Right atrium auricular region (tissue), 2 donors: ENCODE results near the gene CRAT. TPM values are rescaled to one million over a fixed set of nuclear protein-coding genes. Genes with fewer than 3 reads are reported as not detected.
A peak's percentile ranks its signal among the peaks of the same experiment; 100 is the strongest.

Experiments used
- DNase-seq: peaks from one replicate; pipeline ENCODE4 v3.0.0-alpha.2; 2019; ENCODE audit warnings: low spot score
- H3K27ac ChIP-seq, 2 donors: fragments of 200-600 bp; sonication (generic); 1 replicate in 1 of 2; 2 replicates in 1 of 2; pipeline ENCODE4 v1.5.1; 2016 to 2019
- H3K27me3 ChIP-seq, 2 donors: fragments of 200-600 bp; sonication (generic); one replicate each; pipeline versions ENCODE4 v1.5.1 to v1.6.0; 2017 to 2019
- H3K36me3 ChIP-seq: fragments of 200-600 bp; sonication (generic); one replicate; pipeline ENCODE4 v1.5.1; 2016
- H3K4me1 ChIP-seq, 2 donors: fragments of 200-600 bp; sonication (generic); one replicate each; pipeline versions ENCODE4 v1.5.1 to v1.6.0; 2017 to 2019
- H3K4me3 ChIP-seq, 2 donors: fragments of 200-600 bp; sonication (generic); 1 replicate in 1 of 2; 2 replicates in 1 of 2; pipeline ENCODE4 v1.5.1; 2017 to 2019; ENCODE audit warnings: mild to moderate bottlenecking in 1 of 2, moderate library complexity in 1 of 2
- H3K9me3 ChIP-seq, 2 donors: fragments of 200-600 bp; sonication (generic); one replicate each; pipeline ENCODE4 v1.5.1; 2019
- total RNA-seq, 2 donors: library from RNA; depleted of rRNA; stranded (reverse); fragments of >200 nt; gene quantifications; one replicate each; pipeline ENCODE4 v1.1.0, GENCODE V29; 2016
- TF ChIP-seq, protein P1 (sequence below), 2 donors: fragments of 200-600 bp; sonication (generic); IDR thresholded peaks; one replicate each; pipeline ENCODE4 v1.5.1; 2019; ENCODE audit warnings: antibody characterized with exemption in 2 of 2

The CRAT gene
- total RNA-seq, 2 donors from 2014 or later = 73.0 to 75.0 TPM

DNA sequence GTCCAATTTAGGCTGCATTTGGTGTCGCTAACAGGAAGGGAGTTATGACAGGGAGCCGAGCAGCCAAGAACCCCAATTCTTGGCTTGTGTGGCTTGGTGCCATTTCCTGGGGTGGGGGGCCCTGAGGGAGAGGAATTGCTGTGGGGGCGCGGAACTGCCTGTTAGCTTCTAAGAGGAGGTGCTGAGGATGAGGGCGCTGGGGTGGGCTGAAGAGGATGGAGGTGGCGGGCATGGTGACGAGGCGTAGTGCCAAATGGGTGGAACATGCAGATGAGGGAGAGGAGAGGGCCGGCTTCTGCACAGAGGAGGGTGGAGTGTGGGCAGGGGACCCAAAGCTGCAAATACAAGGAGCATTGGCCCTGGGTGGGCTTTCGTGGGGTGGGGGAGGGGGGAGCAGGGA is 39.5 kb upstream of the CRAT start:
- H3K27me3 ChIP-seq = no peaks in the 10 kb centered on the region
- no peak overlapping the region for H3K4me3 ChIP-seq
- peaks cover 21% of the 10 kb centered on the region for H3K36me3 ChIP-seq
- TF ChIP-seq, protein P1, sequence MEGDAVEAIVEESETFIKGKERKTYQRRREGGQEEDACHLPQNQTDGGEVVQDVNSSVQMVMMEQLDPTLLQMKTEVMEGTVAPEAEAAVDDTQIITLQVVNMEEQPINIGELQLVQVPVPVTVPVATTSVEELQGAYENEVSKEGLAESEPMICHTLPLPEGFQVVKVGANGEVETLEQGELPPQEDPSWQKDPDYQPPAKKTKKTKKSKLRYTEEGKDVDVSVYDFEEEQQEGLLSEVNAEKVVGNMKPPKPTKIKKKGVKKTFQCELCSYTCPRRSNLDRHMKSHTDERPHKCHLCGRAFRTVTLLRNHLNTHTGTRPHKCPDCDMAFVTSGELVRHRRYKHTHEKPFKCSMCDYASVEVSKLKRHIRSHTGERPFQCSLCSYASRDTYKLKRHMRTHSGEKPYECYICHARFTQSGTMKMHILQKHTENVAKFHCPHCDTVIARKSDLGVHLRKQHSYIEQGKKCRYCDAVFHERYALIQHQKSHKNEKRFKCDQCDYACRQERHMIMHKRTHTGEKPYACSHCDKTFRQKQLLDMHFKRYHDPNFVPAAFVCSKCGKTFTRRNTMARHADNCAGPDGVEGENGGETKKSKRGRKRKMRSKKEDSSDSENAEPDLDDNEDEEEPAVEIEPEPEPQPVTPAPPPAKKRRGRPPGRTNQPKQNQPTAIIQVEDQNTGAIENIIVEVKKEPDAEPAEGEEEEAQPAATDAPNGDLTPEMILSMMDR (IDR thresholded peaks at IDR 0.05) = no peak
- no peaks in the 10 kb centered on the region for H3K9me3 ChIP-seq
- peaks cover 0 to 31% of the 10 kb centered on the region in 2 donors for H3K4me1 ChIP-seq
- no peak overlapping the region for H3K27ac ChIP-seq
- DNase-seq = no peak

- TF ChIP-seq, protein P1 (IDR thresholded peaks at IDR 0.05) = no peak
- Histone ChIP-seq H3K27me3 (no peaks in the 10 kb centered on the region), H3K36me3 (peaks cover 21% of the 10 kb centered on the region), H3K9me3 (no peaks in the 10 kb centered on the region), H3K4me1 (peaks cover 0 to 38% of the 10 kb centered on the region in 2 donors), H3K4me3 (no peak overlapping the region), H3K27ac (no peak overlapping the region)
- DNase-seq = no peak
Observed at GRCh38 chr9:129149442-129149841, 38.8 kb upstream of the CRAT start.

GRCh38 chr9:129148463-129149204 is 38.0 kb upstream of the CRAT start:
- DNase-seq = no peak
- H3K4me1 ChIP-seq = peaks cover 0 to 46% of the 10 kb centered on the region in 2 donors
- H3K4me3 ChIP-seq = no peak overlapping the region
- H3K27ac ChIP-seq = peak overlapping the region in 1 of 2 donors; percentile 99
- no peaks in the 10 kb centered on the region for H3K27me3 ChIP-seq
- peaks cover 21% of the 10 kb centered on the region for H3K36me3 ChIP-seq
- TF ChIP-seq, protein P1 (IDR thresholded peaks at IDR 0.05) = no peak
- H3K9me3 ChIP-seq = no peaks in the 10 kb centered on the region

DNA sequence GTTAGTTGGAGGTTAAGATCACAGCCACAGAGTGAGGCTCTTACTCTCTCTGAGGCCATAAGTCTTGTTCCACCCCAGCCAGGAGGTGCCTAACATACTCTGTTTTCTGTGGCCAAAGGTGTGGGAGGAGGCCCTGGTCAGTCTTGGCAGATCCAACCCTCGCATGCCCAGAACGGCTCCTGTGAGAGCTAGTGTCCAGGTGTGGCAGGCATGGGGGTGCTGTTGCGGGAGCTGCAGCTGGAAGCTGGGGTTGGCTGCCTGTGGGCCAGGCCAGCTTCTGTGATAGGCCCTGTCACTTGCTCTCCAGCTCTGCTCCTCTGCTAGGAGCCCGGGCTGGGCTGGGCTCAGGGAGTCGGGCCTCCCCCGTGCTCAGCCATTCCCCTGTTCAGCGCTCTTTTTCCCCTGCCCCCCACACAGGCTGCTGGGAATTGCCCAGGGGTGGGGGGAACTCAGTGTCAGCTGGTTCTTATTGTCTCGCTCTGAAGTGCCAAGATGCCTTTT is 35.9 kb upstream of the CRAT start:
- DNase-seq = no peak
- peaks cover 0 to 66% of the 10 kb centered on the region in 2 donors for H3K4me1 ChIP-seq
- no peaks in the 10 kb centered on the region for H3K9me3 ChIP-seq
- H3K27me3 ChIP-seq = no peaks in the 10 kb centered on the region
- peaks cover 21% of the 10 kb centered on the region for H3K36me3 ChIP-seq
- H3K27ac ChIP-seq = peak overlapping the region; percentile 99 to 100
- H3K4me3 ChIP-seq = no peak overlapping the region
- TF ChIP-seq, protein P1 (IDR thresholded peaks at IDR 0.05) = no peak

DNA sequence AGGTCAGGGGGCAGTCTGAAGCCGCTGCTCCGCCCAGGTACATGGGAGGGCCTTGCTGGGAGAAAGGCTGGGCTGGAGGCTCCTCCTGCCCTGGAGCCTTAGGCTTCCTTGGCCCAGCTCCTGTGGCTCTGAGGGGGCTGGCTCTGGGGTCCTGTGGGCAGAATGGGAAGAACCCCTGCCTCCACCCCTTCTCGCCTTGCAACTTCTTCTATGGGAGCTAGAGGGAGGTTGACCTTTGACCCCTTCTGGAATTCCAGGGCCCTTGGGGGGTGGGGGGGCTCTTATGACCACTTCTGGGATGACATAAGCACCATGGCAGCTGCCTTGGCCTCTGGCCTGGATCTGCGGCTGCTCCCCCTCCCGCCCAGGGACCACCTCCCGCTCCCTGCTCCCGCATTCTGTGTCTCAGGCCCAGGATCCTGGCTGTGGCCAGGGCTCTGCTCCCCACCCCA is 35.3 kb upstream of the CRAT start:
- H3K4me1 ChIP-seq = peaks cover 0 to 72% of the 10 kb centered on the region in 2 donors
- H3K27me3 ChIP-seq = no peaks in the 10 kb centered on the region
- TF ChIP-seq, protein P1 (IDR thresholded peaks at IDR 0.05) = no peak
- H3K9me3 ChIP-seq = no peaks in the 10 kb centered on the region
- H3K36me3 ChIP-seq = peaks cover 21% of the 10 kb centered on the region
- peak overlapping the region; percentile 99 to 100 for H3K27ac ChIP-seq
- H3K4me3 ChIP-seq = no peak overlapping the region
- DNase-seq = peak; percentile 70
